Spleen (tissue), 11 donors: ENCODE results near the gene YWHAG. TPM values are rescaled to one million over a fixed set of nuclear protein-coding genes. Genes with fewer than 3 reads are reported as not detected.

ENCODE experiments used
- DNase-seq: peaks from one replicate; pipeline ENCODE4 v3.0.0-alpha.2; 2020
- H3K27ac ChIP-seq, 8 donors: fragments of 200-600 bp; sonication (generic) in 7 of 8; 1 replicate in 4 of 8; 2 replicates in 4 of 8; pipeline versions ENCODE4 v1.5.0 to v1.8.0; 2016 to 2021; ENCODE audit warnings: inconsistent platforms in 4 of 8, mild to moderate bottlenecking in 4 of 8, moderate library complexity in 1 of 8
- H3K27me3 ChIP-seq, 7 donors: fragments of 200-600 bp; sonication (generic) in 6 of 7; replicated peaks in 1 of 7; 1 replicate in 4 of 7; 2 replicates in 3 of 7; pipeline versions ENCODE4 v1.5.0 to v1.8.0; 2016 to 2021; ENCODE audit warnings: inconsistent platforms in 3 of 7, mild to moderate bottlenecking in 1 of 7
- H3K36me3 ChIP-seq, 6 donors: fragments of 200-600 bp; sonication (generic) in 5 of 6; 1 replicate in 4 of 6; 2 replicates in 2 of 6; pipeline versions ENCODE4 v1.5.0 to v1.8.0; 2016 to 2021; ENCODE audit warnings: inconsistent platforms in 2 of 6
- H3K4me1 ChIP-seq, 6 donors: fragments of 200-600 bp; sonication (generic) in 5 of 6; 1 replicate in 3 of 6; 2 replicates in 3 of 6; pipeline versions ENCODE4 v1.5.0 to v1.8.0; 2016 to 2021; ENCODE audit warnings: inconsistent platforms in 3 of 6
- H3K4me3 ChIP-seq, 8 donors: fragments of 200-600 bp; sonication (generic) in 7 of 8; 1 replicate in 4 of 8; 2 replicates in 4 of 8; pipeline versions ENCODE4 v1.5.0 to v1.8.0; 2016 to 2021; ENCODE audit warnings: inconsistent platforms in 4 of 8, mild to moderate bottlenecking in 4 of 8, moderate library complexity in 2 of 8
- H3K9me3 ChIP-seq, 8 donors: fragments of 200-600 bp; sonication (generic) in 7 of 8; 1 replicate in 4 of 8; 2 replicates in 4 of 8; pipeline versions ENCODE4 v1.5.0 to v1.8.0; 2016 to 2021; ENCODE audit warnings: inconsistent platforms in 4 of 8
- CTCF ChIP-seq, 11 experiments: fragments of 200-600 bp in 7 of 11; fragments of 450-650 bp in 4 of 11; sonication (generic) in 4 of 11; IDR thresholded peaks in 8 of 11; conservative IDR thresholded peaks in 3 of 11; 1 replicate in 7 of 11; 2 replicates in 4 of 11; pipeline versions ENCODE4 v1.4.0 to v1.8.0; 2016 to 2021; ENCODE audit warnings: antibody characterized with exemption in 11 of 11, inconsistent platforms in 4 of 11, mild to moderate bottlenecking in 1 of 11
- POLR2A ChIP-seq, 3 donors: fragments of 450-650 bp; IDR thresholded peaks; one replicate each; pipeline ENCODE4 v1.5.1; 2017; ENCODE audit warnings: antibody characterized with exemption in 3 of 3, mild to moderate bottlenecking in 1 of 3
- POLR2AphosphoS5 ChIP-seq, 3 donors: sonication (generic); formaldehyde crosslinking; IDR thresholded peaks; one replicate each; pipeline ENCODE4 v1.5.1; 2017; ENCODE audit warnings: antibody characterized with exemption in 3 of 3
- WGBS, 5 donors: extraction: QIAGEN DNeasy Blood & Tissue Kit in 3 of 5; methylation state at CpG; one replicate each; pipeline versions ENCODE4 v1.1.5 to v1.1.7; 2013 to 2018; 5-methylcytosine and 5-hydroxymethylcytosine counted together
- intact Hi-C: fragments of 100-400 bp; cut with DNase I; formaldehyde crosslinking; loops from one replicate; pipeline ENCODE4 v1.15.0; 2023; ENCODE audit warnings: low total_unique reads
- polyA plus RNA-seq, 3 donors: library from polyadenylated mRNA; stranded (reverse); fragments of 200-250 nt; gene quantifications; one replicate each; pipeline ENCODE4 v1.2.1, GENCODE V29; 2013
- total RNA-seq, 7 donors: library from RNA; depleted of rRNA in 3 of 7; stranded (reverse); fragments of >200 nt in 3 of 7; fragmentation: NEBNext Ultra II Directional in 4 of 7; extraction: Animal tissue kit (Norgen Biotek cat#: 25700) in 4 of 7; gene quantifications; one replicate each; pipeline versions ENCODE4 v1.1.0 to v1.2.1, GENCODE V29; 2016 to 2021
- donor health status: healthy with polysubstance abuse.
- donor health status: DM: no; HTN: no; CAD: no; lungs with moderate emphysema.
- donor health status: DM: no; HTN: no; CAD: no.
- donor health status: Bipolar disorder and iron deficiency.
- donor health status: healthy.
- donor health status: DM: no; HTN: no; CAD: no.
- donor health status: DM: yes; HTN: yes; CAD: no.

YWHAG gene
- total and polyA plus RNA-seq, 10 donors: 19.7 to 108 (median 70.4) TPM

- Histone ChIP-seq H3K4me1 (peaks cover 0 to 30% (median 21%) of the 10 kb centered on the region in 6 donors), H3K27me3 (peaks cover 2 to 72% (median 28%) of the 10 kb centered on the region in 7 donors), H3K36me3 (no peaks in the 10 kb centered on the region), H3K9me3 (no peaks in the 10 kb centered on the region), H3K27ac (no peak overlapping the region), H3K4me3 (peak overlapping the region in 2 of 8 donors; percentile 52 to 74)
- WGBS, 5 donors: 72 to 89% (median 84%) methylated on average over 15 to 17 of the region's 17 CpGs
- intact Hi-C loops: no loop called here
- DNase-seq: no peak
- no peak for TF ChIP-seq POLR2A (IDR thresholded peaks at IDR 0.05)
- TF ChIP-seq CTCF (IDR thresholded peaks at IDR 0.05 in 8 of 11, conservative IDR thresholded peaks at IDR 0.05 in 3 of 11): no peak
- no peak for TF ChIP-seq POLR2AphosphoS5 (IDR thresholded peaks at IDR 0.05)
Observed at GRCh38 chr7:76283254-76284159, 75.3 kb downstream of the YWHAG start.

- no peak for DNase-seq
- no peak overlapping the region for H3K27ac ChIP-seq
- H3K4me3 ChIP-seq: peak overlapping the region in 7 of 8 donors; percentile 23 to 74 (median 45)
- TF ChIP-seq POLR2AphosphoS5 (IDR thresholded peaks at IDR 0.05) (no peak), CTCF (IDR thresholded peaks at IDR 0.05 in 8 of 11, conservative IDR thresholded peaks at IDR 0.05 in 3 of 11) (no peak), POLR2A (IDR thresholded peaks at IDR 0.05) (no peak)
- H3K9me3 ChIP-seq: no peaks in the 10 kb centered on the region
- peaks cover 0 to 30% (median 21%) of the 10 kb centered on the region in 6 donors for H3K4me1 ChIP-seq
- WGBS, 5 donors: 2 to 8% (median 5%) methylated on average over 31 to 98 of the region's 98 CpGs
- no peaks in the 10 kb centered on the region for H3K36me3 ChIP-seq
- H3K27me3 ChIP-seq: peaks cover 2 to 80% (median 28%) of the 10 kb centered on the region in 7 donors
- intact Hi-C loops: no loop called here
Observed at GRCh38 chr7:76282344-76283253, 76.2 kb downstream of the YWHAG start.

- intact Hi-C loops: no loop called here
- H3K4me1 ChIP-seq: peaks cover 0 to 30% (median 21%) of the 10 kb centered on the region in 6 donors
- DNase-seq: no peak
- TF ChIP-seq POLR2A (IDR thresholded peaks at IDR 0.05): no peak
- TF ChIP-seq POLR2AphosphoS5 (IDR thresholded peaks at IDR 0.05): no peak
- no peak for TF ChIP-seq CTCF (IDR thresholded peaks at IDR 0.05 in 8 of 11, conservative IDR thresholded peaks at IDR 0.05 in 3 of 11)
- H3K4me3 ChIP-seq: peak overlapping the region in 4 of 8 donors; percentile 45 to 74 (median 50)
- no peak overlapping the region for H3K27ac ChIP-seq
- peaks cover 2 to 86% (median 28%) of the 10 kb centered on the region in 7 donors for H3K27me3 ChIP-seq
- WGBS, 5 donors: 3 to 6% (median 4%) methylated on average over 13 to 36 of the region's 36 CpGs
- no peaks in the 10 kb centered on the region for H3K36me3 ChIP-seq
- no peaks in the 10 kb centered on the region for H3K9me3 ChIP-seq
Observed at GRCh38 chr7:76281706-76282343, 77.0 kb downstream of the YWHAG start.
